Measurements from ENCODE around the gene PISD. TPM values are rescaled to one million over a fixed set of nuclear protein-coding genes. Genes with fewer than 3 reads are reported as not detected.

Gene PISD
- total RNA-seq, 1 experiment from 2014 or later, result 40.3 TPM

DNA sequence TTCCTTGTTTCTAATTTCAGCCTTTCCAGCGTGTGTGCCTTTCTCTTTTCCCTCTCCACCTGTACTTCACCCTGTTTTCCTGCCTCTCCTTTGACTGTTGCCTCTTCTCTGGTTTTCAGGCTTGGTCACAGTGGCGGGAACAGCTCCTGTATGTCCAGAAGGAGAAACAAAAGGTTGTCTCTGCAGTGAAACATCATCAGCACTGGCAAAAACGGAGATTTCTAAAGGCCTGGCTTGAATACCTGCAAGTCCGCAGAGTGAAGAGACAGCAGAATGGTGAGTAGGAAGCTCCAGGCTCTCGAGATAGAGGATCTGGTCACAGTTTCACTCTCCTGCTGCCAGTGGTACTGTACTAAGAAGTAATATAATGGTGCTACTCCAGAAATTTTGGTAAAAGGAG, 89.1 kb downstream of the PISD start:
- DNase-seq (ENCODE audit: low read depth), result no peak

DNA sequence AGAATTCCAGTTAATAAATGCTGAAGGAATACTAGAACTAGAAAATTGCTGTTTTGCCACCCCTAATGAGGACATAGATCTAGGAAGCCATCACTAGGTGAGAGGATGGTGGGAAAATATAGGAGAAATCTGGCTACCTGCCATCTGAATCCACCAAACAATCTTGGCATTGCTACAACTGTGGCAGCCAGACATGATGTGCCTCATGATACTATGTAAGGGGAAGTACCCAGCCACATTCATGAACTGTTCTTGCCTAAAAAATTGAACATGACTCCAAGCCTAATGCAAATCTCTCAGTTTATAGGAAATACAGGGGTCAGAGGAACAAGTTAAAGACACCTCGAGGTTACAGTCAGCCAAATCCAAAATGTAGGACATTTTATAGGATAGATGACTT, 92.9 kb downstream of the PISD start:
- no peak for DNase-seq (ENCODE audit: low read depth)

Other genes with a start within 250 kb of the PISD start
- 4.6 and 6.8 TPM in 2 replicates for gene EIF4ENIF1, start 172.4 kb downstream of the PISD start, total RNA-seq (2014; rRNA removed; shearing (Covaris generic))
- 2.4 and 4.5 TPM in 2 replicates for gene SFI1, start 165.7 kb downstream of the PISD start, total RNA-seq (2014; rRNA removed; shearing (Covaris generic))
- gene PRR14L, start 87.9 kb upstream of the PISD start, total RNA-seq (2014; rRNA removed; shearing (Covaris generic)), result 9.3 and 13.5 TPM in 2 replicates
- 6.3 and 12.5 TPM in 2 replicates for gene DEPDC5, start 91.8 kb upstream of the PISD start, total RNA-seq (2014; rRNA removed; shearing (Covaris generic))

All from Daoy (cell line).